Activated T-helper 17 cell treated with anti-CD3 and anti-CD28 coated beads, Interleukin-2, amount 50 U/mL, for 72 hours (primary cell): ENCODE measurements around the gene EPHB6. TPM values are rescaled to one million over a fixed set of nuclear protein-coding genes. Genes with fewer than 3 reads are reported as not detected.

ENCODE experiments used
- ATAC-seq: fragments of 150-1000 bp; cut with Tn5 transposase; replicated peaks from 2 replicates; pipeline ENCODE4 v1.10.0; 2021; ENCODE audit warnings: mild to moderate bottlenecking, moderate library complexity
- H3K27ac Mint-ChIP-seq: one replicate; pipeline ENCODE4 v1.8.0; 2022; ENCODE audit warnings: mixed read lengths
- H3K27me3 Mint-ChIP-seq: one replicate; pipeline ENCODE4 v1.8.0; 2022; ENCODE audit warnings: mixed read lengths
- H3K36me3 Mint-ChIP-seq: one replicate; pipeline ENCODE4 v1.8.0; 2022; ENCODE audit warnings: low read depth, mild to moderate bottlenecking, mixed read lengths
- H3K4me1 Mint-ChIP-seq: one replicate; pipeline ENCODE4 v1.8.0; 2022; ENCODE audit warnings: mixed read lengths
- H3K4me3 Mint-ChIP-seq: one replicate; pipeline ENCODE4 v1.8.0; 2022; ENCODE audit warnings: mild to moderate bottlenecking, mixed read lengths
- H3K9me3 Mint-ChIP-seq: one replicate; pipeline ENCODE4 v1.8.0; 2022; ENCODE audit warnings: mixed read lengths
- total RNA-seq, 2 donors: library from RNA; stranded (reverse); gene quantifications; one replicate each; pipeline ENCODE4 v1.2.3, GENCODE V29; 2022

The EPHB6 gene
- total RNA-seq, 2 donors from 2014 or later, result 8.0 to 14.9 TPM

GRCh38 chr7:142853739-142854371 lies 1.0 kb upstream of the EPHB6 start:
- ATAC-seq, result peak; percentile 85
- peak overlapping the region; percentile 86 for H3K27ac Mint-ChIP-seq
- no peaks in the 10 kb centered on the region for H3K27me3 Mint-ChIP-seq
- no peaks in the 10 kb centered on the region for H3K9me3 Mint-ChIP-seq
- H3K36me3 Mint-ChIP-seq, result no peaks in the 10 kb centered on the region
- H3K4me3 Mint-ChIP-seq, result peak overlapping the region; percentile 90
- H3K4me1 Mint-ChIP-seq, result peaks cover 15% of the 10 kb centered on the region

- H3K4me3 Mint-ChIP-seq, result peak overlapping the region; percentile 51
- no peaks in the 10 kb centered on the region for H3K36me3 Mint-ChIP-seq
- no peaks in the 10 kb centered on the region for H3K9me3 Mint-ChIP-seq
- no peaks in the 10 kb centered on the region for H3K27me3 Mint-ChIP-seq
- H3K27ac Mint-ChIP-seq, result no peak overlapping the region
- no peak for ATAC-seq
- peaks cover 15% of the 10 kb centered on the region for H3K4me1 Mint-ChIP-seq
Observed at GRCh38 chr7:142855114-142855743, 353 bp downstream of the EPHB6 start.

GRCh38 chr7:142855756-142856564 lies 1.1 kb downstream of the EPHB6 start:
- H3K27ac Mint-ChIP-seq, result no peak overlapping the region

GRCh38 chr7:142856565-142857245 lies 1.8 kb downstream of the EPHB6 start:
- no peaks in the 10 kb centered on the region for H3K27me3 Mint-ChIP-seq
- no peaks in the 10 kb centered on the region for H3K36me3 Mint-ChIP-seq
- ATAC-seq, result no peak
- H3K27ac Mint-ChIP-seq, result no peak overlapping the region
- H3K4me3 Mint-ChIP-seq, result peak overlapping the region; percentile 51
- no peaks in the 10 kb centered on the region for H3K9me3 Mint-ChIP-seq
- peaks cover 15% of the 10 kb centered on the region for H3K4me1 Mint-ChIP-seq

More at GRCh38 chr7:142855756-142856564, 1.1 kb downstream of the EPHB6 start:
- H3K4me1 Mint-ChIP-seq, result peaks cover 15% of the 10 kb centered on the region
- H3K36me3 Mint-ChIP-seq, result no peaks in the 10 kb centered on the region
- no peak for ATAC-seq
- peak overlapping the region; percentile 51 for H3K4me3 Mint-ChIP-seq
- no peaks in the 10 kb centered on the region for H3K9me3 Mint-ChIP-seq
- H3K27me3 Mint-ChIP-seq, result no peaks in the 10 kb centered on the region

- peak overlapping the region; percentile 51 for H3K4me3 Mint-ChIP-seq
- no peaks in the 10 kb centered on the region for H3K36me3 Mint-ChIP-seq
- H3K27me3 Mint-ChIP-seq, result no peaks in the 10 kb centered on the region
- H3K4me1 Mint-ChIP-seq, result peaks cover 15% of the 10 kb centered on the region
- H3K27ac Mint-ChIP-seq, result no peak overlapping the region
- ATAC-seq, result no peak
- H3K9me3 Mint-ChIP-seq, result no peaks in the 10 kb centered on the region
Observed at GRCh38 chr7:142857625-142858024, 2.7 kb downstream of the EPHB6 start.

GRCh38 chr7:142859411-142859810 lies 4.5 kb downstream of the EPHB6 start:
- H3K36me3 Mint-ChIP-seq, result no peaks in the 10 kb centered on the region
- no peak for ATAC-seq
- no peaks in the 10 kb centered on the region for H3K9me3 Mint-ChIP-seq
- no peak overlapping the region for H3K4me3 Mint-ChIP-seq
- H3K27ac Mint-ChIP-seq, result no peak overlapping the region
- peaks cover 10% of the 10 kb centered on the region for H3K4me1 Mint-ChIP-seq
- H3K27me3 Mint-ChIP-seq, result no peaks in the 10 kb centered on the region

GRCh38 chr7:142859829-142860228 lies 5.0 kb downstream of the EPHB6 start:
- Mint-ChIP-seq H3K27me3 (no peaks in the 10 kb centered on the region), H3K36me3 (no peaks in the 10 kb centered on the region), H3K4me1 (peaks cover 10% of the 10 kb centered on the region), H3K4me3 (no peak overlapping the region), H3K27ac (no peak overlapping the region), H3K9me3 (no peaks in the 10 kb centered on the region)
- no peak for ATAC-seq

GRCh38 chr7:142860968-142861367 lies 6.1 kb downstream of the EPHB6 start:
- Mint-ChIP-seq H3K9me3 (no peaks in the 10 kb centered on the region), H3K4me1 (peaks cover 8% of the 10 kb centered on the region), H3K36me3 (no peaks in the 10 kb centered on the region), H3K27me3 (no peaks in the 10 kb centered on the region), H3K27ac (no peak overlapping the region), H3K4me3 (no peak overlapping the region)
- no peak for ATAC-seq

- no peaks in the 10 kb centered on the region for H3K27me3 Mint-ChIP-seq
Observed at GRCh38 chr7:142862351-142862750, 7.5 kb downstream of the EPHB6 start.

GRCh38 chr7:142862786-142863400 lies 8.0 kb downstream of the EPHB6 start:
- H3K4me3 Mint-ChIP-seq, result no peak overlapping the region
- H3K27me3 Mint-ChIP-seq, result no peaks in the 10 kb centered on the region
- no peaks in the 10 kb centered on the region for H3K9me3 Mint-ChIP-seq
- no peaks in the 10 kb centered on the region for H3K36me3 Mint-ChIP-seq
- H3K4me1 Mint-ChIP-seq, result no peaks in the 10 kb centered on the region
- H3K27ac Mint-ChIP-seq, result peak overlapping the region; percentile 16
- ATAC-seq, result no peak

More at GRCh38 chr7:142862351-142862750, 7.5 kb downstream of the EPHB6 start:
- Mint-ChIP-seq H3K4me3 (no peak overlapping the region), H3K9me3 (no peaks in the 10 kb centered on the region), H3K4me1 (no peaks in the 10 kb centered on the region), H3K36me3 (no peaks in the 10 kb centered on the region), H3K27ac (no peak overlapping the region)
- ATAC-seq, result no peak

GRCh38 chr7:142863891-142864685 lies 9.2 kb downstream of the EPHB6 start:
- H3K27me3 Mint-ChIP-seq, result no peaks in the 10 kb centered on the region
- H3K4me1 Mint-ChIP-seq, result no peaks in the 10 kb centered on the region
- no peaks in the 10 kb centered on the region for H3K9me3 Mint-ChIP-seq
- no peak for ATAC-seq
- no peak overlapping the region for H3K4me3 Mint-ChIP-seq
- H3K36me3 Mint-ChIP-seq, result no peaks in the 10 kb centered on the region
- no peak overlapping the region for H3K27ac Mint-ChIP-seq

- Mint-ChIP-seq H3K27me3 (no peaks in the 10 kb centered on the region), H3K36me3 (peaks cover 8% of the 10 kb centered on the region), H3K9me3 (no peaks in the 10 kb centered on the region), H3K4me1 (no peaks in the 10 kb centered on the region), H3K27ac (no peak overlapping the region), H3K4me3 (no peak overlapping the region)
- ATAC-seq, result no peak
Observed at GRCh38 chr7:142864980-142865747, 10.3 kb downstream of the EPHB6 start.

GRCh38 chr7:142865766-142866165 lies 10.9 kb downstream of the EPHB6 start:
- Mint-ChIP-seq H3K4me3 (no peak overlapping the region), H3K27me3 (no peaks in the 10 kb centered on the region), H3K9me3 (no peaks in the 10 kb centered on the region), H3K36me3 (peaks cover 14% of the 10 kb centered on the region), H3K4me1 (no peaks in the 10 kb centered on the region), H3K27ac (no peak overlapping the region)
- ATAC-seq, result no peak
